Ishikawa (cell line): ENCODE results near the gene PJVK.

Experiments used
- CEBPB ChIP-seq: IDR thresholded peaks from 2 replicates; pipeline ENCODE4 v1.6.1; 2012
- CREB1 ChIP-seq: IDR thresholded peaks from 2 replicates; pipeline ENCODE4 v1.6.1; 2012; ENCODE audit warnings: low read depth
- EGR1 ChIP-seq: IDR thresholded peaks from 2 replicates; pipeline ENCODE4 v1.6.1; 2012
- EP300 ChIP-seq: IDR thresholded peaks from 2 replicates; pipeline ENCODE4 v1.6.1; 2012; ENCODE audit warnings: borderline replicate concordance
- FOXM1 ChIP-seq: IDR thresholded peaks from 2 replicates; pipeline ENCODE4 v1.6.1; 2012; ENCODE audit warnings: low read depth, borderline replicate concordance
- MAX ChIP-seq: IDR thresholded peaks from 2 replicates; pipeline ENCODE4 v1.6.1; 2012
- NFIC ChIP-seq: IDR thresholded peaks from 2 replicates; pipeline ENCODE4 v1.6.1; 2012
- RAD21 ChIP-seq: IDR thresholded peaks from 2 replicates; pipeline ENCODE4 v1.6.1; 2012; ENCODE audit warnings: low read depth
- TAF1 ChIP-seq: IDR thresholded peaks from 2 replicates; pipeline ENCODE4 v1.6.1; 2012; ENCODE audit warnings: low read depth, mild to moderate bottlenecking
- TCF12 ChIP-seq: IDR thresholded peaks from 2 replicates; pipeline ENCODE4 v1.6.1; 2012; ENCODE audit warnings: low read depth
- TEAD4 ChIP-seq: IDR thresholded peaks from 2 replicates; pipeline ENCODE4 v1.6.1; 2012
- YY1 ChIP-seq: IDR thresholded peaks from 2 replicates; pipeline ENCODE4 v1.6.1; 2012; ENCODE audit warnings: low read depth
- ZBTB7A ChIP-seq: IDR thresholded peaks from 2 replicates; pipeline ENCODE4 v1.6.1; 2012; ENCODE audit warnings: low read depth
- TF ChIP-seq, protein P1 (sequence below): IDR thresholded peaks from 2 replicates; pipeline ENCODE4 v1.6.1; 2012
- TF ChIP-seq, protein P2 (sequence below): IDR thresholded peaks from 2 replicates; pipeline ENCODE4 v1.6.1; 2012; ENCODE audit warnings: low read depth, mild to moderate bottlenecking

The PJVK gene

DNA sequence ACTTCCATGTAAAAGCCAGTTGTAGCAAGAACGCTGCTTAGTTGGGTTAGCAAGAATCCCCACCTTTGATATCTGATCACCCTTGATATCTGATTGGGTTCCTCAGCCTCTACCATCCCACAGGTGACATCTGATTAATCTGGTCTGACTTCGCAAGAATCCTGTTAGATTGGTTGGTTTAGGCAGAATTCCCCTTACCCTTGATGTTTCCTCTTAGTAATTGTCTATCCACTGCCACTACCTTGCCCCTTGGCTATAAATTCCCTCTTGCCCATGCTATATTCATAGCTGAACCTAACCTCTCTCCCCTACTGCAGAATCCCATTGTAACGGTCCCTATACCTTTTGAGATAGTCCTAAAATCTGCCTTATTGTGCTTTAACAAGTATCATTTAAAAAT lies 33.3 kb upstream of the PJVK start:
- TF ChIP-seq TCF12 (no peak), RAD21 (no peak), EP300 (no peak), ZBTB7A (no peak), TEAD4 (no peak), CREB1 (no peak), TAF1 (no peak), YY1 (no peak), MAX (no peak), EGR1 (no peak), FOXM1 (no peak), CEBPB (no peak), NFIC (no peak)
- TF ChIP-seq, protein P1, sequence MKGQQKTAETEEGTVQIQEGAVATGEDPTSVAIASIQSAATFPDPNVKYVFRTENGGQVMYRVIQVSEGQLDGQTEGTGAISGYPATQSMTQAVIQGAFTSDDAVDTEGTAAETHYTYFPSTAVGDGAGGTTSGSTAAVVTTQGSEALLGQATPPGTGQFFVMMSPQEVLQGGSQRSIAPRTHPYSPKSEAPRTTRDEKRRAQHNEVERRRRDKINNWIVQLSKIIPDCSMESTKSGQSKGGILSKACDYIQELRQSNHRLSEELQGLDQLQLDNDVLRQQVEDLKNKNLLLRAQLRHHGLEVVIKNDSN: no peak
- TF ChIP-seq, protein P2, sequence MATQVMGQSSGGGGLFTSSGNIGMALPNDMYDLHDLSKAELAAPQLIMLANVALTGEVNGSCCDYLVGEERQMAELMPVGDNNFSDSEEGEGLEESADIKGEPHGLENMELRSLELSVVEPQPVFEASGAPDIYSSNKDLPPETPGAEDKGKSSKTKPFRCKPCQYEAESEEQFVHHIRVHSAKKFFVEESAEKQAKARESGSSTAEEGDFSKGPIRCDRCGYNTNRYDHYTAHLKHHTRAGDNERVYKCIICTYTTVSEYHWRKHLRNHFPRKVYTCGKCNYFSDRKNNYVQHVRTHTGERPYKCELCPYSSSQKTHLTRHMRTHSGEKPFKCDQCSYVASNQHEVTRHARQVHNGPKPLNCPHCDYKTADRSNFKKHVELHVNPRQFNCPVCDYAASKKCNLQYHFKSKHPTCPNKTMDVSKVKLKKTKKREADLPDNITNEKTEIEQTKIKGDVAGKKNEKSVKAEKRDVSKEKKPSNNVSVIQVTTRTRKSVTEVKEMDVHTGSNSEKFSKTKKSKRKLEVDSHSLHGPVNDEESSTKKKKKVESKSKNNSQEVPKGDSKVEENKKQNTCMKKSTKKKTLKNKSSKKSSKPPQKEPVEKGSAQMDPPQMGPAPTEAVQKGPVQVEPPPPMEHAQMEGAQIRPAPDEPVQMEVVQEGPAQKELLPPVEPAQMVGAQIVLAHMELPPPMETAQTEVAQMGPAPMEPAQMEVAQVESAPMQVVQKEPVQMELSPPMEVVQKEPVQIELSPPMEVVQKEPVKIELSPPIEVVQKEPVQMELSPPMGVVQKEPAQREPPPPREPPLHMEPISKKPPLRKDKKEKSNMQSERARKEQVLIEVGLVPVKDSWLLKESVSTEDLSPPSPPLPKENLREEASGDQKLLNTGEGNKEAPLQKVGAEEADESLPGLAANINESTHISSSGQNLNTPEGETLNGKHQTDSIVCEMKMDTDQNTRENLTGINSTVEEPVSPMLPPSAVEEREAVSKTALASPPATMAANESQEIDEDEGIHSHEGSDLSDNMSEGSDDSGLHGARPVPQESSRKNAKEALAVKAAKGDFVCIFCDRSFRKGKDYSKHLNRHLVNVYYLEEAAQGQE: no peak

- TF ChIP-seq ZBTB7A (no peak), RAD21 (no peak), YY1 (no peak), CEBPB (no peak), FOXM1 (no peak), NFIC (no peak)
- TF ChIP-seq, protein P2: no peak
Measured at GRCh38 chr2:178418426-178418825, 32.8 kb upstream of the PJVK start.

DNA sequence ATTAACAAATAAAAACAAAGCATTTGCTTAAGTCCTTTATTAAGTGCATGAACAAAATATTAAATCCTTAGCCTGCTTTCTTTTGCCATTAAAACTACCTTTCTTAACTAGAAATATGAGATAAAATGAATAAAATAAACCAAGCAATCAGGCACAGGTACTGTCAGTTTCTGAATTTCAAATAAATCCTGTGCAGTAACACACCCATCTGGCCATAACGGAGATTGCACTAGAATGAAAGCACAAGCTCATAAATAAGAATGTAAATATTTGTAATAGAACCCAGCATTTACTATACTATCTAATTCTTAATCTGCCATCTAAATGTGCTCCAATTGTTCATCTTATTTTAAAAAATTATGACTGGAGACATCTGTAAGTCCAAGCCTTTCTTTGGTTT lies 32.1 kb upstream of the PJVK start:
- no peak for TF ChIP-seq CEBPB
- peak; percentile 36; the same call in 1 of the 2 replicates for TF ChIP-seq RAD21

- TF ChIP-seq NFIC (no peak), CEBPB (no peak), YY1 (no peak), FOXM1 (no peak), ZBTB7A (no peak), TCF12 (no peak), RAD21 (no peak), CREB1 (no peak), EGR1 (no peak), TEAD4 (no peak), EP300 (no peak), TAF1 (no peak), MAX (no peak)
- TF ChIP-seq, protein P2: no peak
- TF ChIP-seq, protein P1: no peak
Measured at GRCh38 chr2:178420463-178420999, 30.6 kb upstream of the PJVK start.

- TF ChIP-seq CREB1 (no peak), RAD21 (no peak), YY1 (no peak), CEBPB (no peak), EGR1 (no peak), TAF1 (no peak), TCF12 (no peak), ZBTB7A (no peak), MAX (no peak), NFIC (no peak)
- TF ChIP-seq, protein P1: no peak
Measured at GRCh38 chr2:178422097-178422496, 29.1 kb upstream of the PJVK start.
